ENCODE data around the gene AGAP1. TPM values are rescaled to one million over a fixed set of nuclear protein-coding genes. Genes with fewer than 3 reads are reported as not detected.

Gene AGAP1
- polyA plus RNA-seq, 10 donors = 24.0 to 34.1 (median 27.4) TPM

DNA sequence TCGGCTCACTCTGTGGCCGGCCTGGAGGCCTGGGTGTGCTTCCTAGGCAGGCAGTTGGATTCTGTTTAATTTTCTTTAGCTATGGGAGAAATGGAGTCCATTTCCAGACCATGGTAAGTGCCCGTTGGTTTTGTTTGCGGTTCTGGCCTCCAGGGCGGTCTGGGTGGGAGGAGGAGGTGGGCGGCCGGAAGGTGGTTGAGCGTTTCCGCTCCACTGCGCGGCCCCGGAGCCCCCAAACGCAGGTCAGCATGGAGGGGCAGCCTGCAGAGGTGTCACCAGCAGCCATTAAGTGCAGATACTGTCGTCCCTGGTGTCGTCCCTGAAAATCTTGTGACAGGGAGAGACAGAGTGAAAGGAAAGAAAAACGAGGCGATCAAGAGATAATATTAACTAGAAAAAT is 370.5 kb downstream of the AGAP1 start:
- DNase-seq = no peak

- DNase-seq = no peak
These were observed 371.1 kb downstream of the AGAP1 start for GRCh38 chr2:235864733-235865515.

- no peak for DNase-seq
These were observed 372.5 kb downstream of the AGAP1 start for GRCh38 chr2:235866373-235866772.

- peak in 1 of 3 donors; percentile 24 for DNase-seq
These were observed 374.4 kb downstream of the AGAP1 start for GRCh38 chr2:235868224-235868623.

DNA sequence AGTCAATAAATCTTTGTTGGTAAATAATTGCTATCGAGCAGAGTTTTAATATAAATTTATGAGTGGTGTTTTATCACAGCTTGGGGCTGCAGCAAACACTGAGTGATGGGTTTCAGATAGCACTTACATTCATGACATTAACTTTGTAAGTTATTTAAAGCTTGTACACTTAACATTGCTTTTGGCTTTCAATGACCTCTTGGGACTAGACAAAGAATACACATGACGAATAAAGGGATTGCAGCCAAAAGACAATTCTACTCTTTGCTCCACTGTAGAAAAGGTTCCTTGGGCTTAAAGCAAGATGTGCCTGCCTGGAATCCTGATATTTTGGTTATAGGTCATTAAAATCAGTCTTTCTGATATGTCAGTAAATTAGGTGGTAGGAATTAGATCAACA is 374.8 kb downstream of the AGAP1 start:
- DNase-seq = peak in 2 of 3 donors; percentile 20 to 55

DNA sequence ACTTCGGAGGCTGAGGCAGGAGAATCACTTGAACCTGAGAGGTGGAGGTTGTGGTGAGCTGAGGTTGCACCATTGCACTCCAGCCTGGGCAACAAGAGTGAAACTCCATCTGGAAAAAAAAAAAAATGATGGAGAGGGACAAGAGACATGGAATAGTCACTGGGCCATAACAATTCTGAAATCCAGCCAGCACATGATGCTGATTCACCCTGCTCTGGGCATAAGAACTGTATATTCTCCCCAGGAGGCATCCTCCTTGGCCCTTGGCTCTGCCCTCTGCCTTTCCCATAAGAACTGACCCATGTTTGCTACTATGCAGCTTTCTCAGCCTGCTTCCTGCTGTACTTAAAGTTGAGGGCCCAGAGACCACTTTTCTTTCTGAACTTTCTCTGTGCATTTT is 376.7 kb downstream of the AGAP1 start:
- DNase-seq = no peak

GRCh38 chr2:235876099-235876679 is 382.3 kb downstream of the AGAP1 start:
- no peak for DNase-seq

GRCh38 chr2:235877275-235877802 is 383.5 kb downstream of the AGAP1 start:
- no peak for DNase-seq

- no peak for DNase-seq
These were observed 385.3 kb downstream of the AGAP1 start for GRCh38 chr2:235879116-235879515.

DNA sequence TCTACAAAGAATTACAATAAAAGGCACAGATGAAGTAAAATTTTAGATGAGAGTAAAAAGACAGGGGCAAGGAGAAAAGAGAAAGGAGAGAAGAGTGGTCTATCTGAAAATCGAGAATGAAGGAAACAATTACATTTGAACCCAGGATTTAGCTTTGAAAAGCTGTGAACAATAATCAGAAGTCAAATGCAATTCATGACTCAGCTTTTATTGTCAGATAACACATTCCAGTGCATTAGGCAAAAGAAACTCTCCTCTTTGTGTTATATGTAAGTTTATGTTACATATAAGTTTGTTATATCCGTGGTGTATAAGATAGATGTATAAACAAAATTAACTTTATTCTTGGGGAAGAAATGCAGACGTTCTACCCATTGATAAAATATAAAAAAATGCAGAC is 389.8 kb downstream of the AGAP1 start:
- no peak for DNase-seq

- DNase-seq = no peak
These were observed 395.4 kb downstream of the AGAP1 start for GRCh38 chr2:235889302-235889630.

GRCh38 chr2:235893129-235893698 is 399.4 kb downstream of the AGAP1 start:
- DNase-seq = no peak

- no peak for DNase-seq
These were observed 401.0 kb downstream of the AGAP1 start for GRCh38 chr2:235894839-235895238.

DNA sequence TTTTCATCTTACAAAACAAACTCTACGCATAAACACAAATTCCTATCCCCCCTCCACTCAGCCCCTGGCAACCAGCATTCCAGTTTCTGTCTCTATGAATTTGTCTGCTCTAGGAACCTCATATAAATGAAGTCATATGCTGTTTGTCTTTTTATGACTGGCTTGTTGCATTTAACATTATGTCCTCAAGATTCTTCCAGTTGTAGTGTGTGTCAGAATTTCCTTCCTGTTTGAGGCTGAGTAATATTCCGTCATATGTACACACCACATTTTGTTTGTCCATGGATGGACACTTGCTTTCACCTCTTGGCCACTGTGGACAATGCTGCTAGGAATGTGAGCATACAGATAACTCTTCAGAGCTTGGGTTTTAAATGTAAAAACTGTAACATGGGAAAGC is 402.2 kb downstream of the AGAP1 start:
- no peak for DNase-seq

DNA sequence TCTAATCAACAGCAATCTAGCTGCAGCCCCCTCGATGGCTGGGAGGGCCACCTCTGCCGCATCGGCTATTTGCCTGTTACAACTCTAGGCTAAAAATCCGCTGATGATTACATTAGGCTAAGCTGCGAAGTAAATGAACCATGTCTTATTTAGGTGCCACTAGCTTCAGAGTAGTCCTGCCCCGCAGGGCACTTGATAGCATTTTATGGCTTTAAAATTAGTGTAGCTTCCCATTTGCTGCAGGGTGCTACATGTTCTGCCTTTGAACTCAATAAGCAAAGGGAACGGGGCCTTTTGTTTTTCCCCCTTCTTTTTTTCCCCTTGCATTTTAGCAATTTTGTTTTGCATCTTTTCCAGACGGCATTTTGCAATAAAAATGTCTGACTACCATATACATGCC is 404.1 kb downstream of the AGAP1 start:
- DNase-seq = no peak

DNA sequence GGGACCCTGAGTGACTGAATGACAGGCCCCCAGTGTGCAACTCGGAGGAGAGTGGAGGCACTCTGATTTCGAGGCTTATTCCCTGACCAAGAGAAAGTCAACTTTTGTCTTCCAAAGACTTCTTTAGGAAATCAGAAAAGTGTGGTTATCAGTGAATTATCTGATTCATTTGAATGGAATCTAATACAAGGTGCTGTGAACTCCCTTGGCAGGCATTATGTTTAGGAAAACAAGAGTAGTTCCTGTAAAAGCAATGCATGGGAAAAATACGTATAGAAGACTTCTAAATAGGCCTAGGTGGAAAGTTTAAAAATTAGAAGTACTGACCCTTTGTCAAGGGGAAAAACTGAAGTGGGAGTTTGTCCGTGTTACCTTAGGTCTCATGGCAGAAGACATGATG is 404.9 kb downstream of the AGAP1 start:
- no peak for DNase-seq

DNA sequence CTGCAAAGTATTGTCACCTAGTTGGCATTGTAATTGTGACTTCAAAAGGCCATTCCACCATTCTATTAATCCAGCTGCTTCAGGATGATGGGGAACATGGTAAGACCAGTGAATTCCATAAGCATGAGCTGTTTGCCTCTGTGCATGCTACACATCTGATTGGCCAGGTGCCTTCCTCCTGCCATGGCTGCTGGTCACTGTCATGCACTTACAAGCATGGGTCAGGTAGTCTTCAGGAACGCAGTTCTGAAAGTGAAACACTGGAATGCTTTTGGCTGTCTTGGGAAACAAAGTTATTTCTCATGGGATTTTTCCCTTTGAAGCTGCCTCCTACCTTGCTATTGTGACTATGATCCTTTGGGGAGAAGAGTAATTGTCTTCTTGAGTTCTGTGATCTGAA is 406.8 kb downstream of the AGAP1 start:
- no peak for DNase-seq

GRCh38 chr2:235901243-235901642 is 407.4 kb downstream of the AGAP1 start:
- no peak for DNase-seq

GRCh38 chr2:235903782-235904584 is 410.1 kb downstream of the AGAP1 start:
- no peak for DNase-seq

- DNase-seq = no peak
These were observed 410.7 kb downstream of the AGAP1 start for GRCh38 chr2:235904585-235904931.

- peak in 1 of 3 donors; percentile 9 for DNase-seq
These were observed 415.0 kb downstream of the AGAP1 start for GRCh38 chr2:235908826-235909225.

DNA sequence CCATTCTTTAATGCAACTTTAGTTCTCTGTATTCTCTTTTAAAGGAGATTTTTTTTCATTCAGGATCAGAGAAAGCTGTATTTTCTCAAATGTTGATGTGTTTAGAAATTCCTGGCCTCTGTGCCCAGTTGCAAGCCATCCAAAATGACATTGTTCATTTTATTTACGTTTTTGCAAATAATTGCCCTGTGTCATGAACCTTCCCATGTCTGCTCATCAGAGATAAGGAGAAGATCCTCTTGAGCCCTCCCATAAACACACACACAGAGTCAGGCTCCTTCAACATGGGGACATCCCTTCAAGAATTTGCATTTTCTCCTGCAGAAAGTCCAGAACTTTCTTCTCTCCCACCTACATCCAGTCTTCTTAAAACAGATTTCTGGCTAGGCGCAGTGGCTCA is 415.5 kb downstream of the AGAP1 start:
- no peak for DNase-seq

Measured in muscle of back (tissue), 11 donors.